SK-N-SH treated with all-trans-retinoic acid at 6 μM for 48 hours (cell line): Measurements from ENCODE around the gene ILKAP.

Experiments used
- CSDC2 ChIP-seq: fragments of 250-450 bp; sonication (Bioruptor Pico); IDR thresholded peaks from 2 replicates; pipeline ENCODE4 v1.5.0; 2020; ENCODE audit warnings: mild to moderate bottlenecking, moderate library complexity
- PPARA ChIP-seq: fragments of 250-450 bp; sonication (Bioruptor Pico); IDR thresholded peaks from 2 replicates; pipeline ENCODE4 v1.5.0; 2020; ENCODE audit warnings: mild to moderate bottlenecking, borderline replicate concordance
- TCF4 ChIP-seq: fragments of 250-450 bp; sonication (Bioruptor Pico); IDR thresholded peaks from 2 replicates; pipeline ENCODE4 v1.8.0; 2021; ENCODE audit warnings: mild to moderate bottlenecking, moderate library complexity, borderline replicate concordance
- ZFP3 ChIP-seq: fragments of 250-450 bp; sonication (Bioruptor Pico); IDR thresholded peaks from 2 replicates; pipeline ENCODE4 v1.5.0; 2020; ENCODE audit warnings: mild to moderate bottlenecking, moderate library complexity
- ZFP30 ChIP-seq: fragments of 450-650 bp; formaldehyde crosslinking; IDR thresholded peaks from 2 replicates; pipeline ENCODE4 v1.5.0; 2022; ENCODE audit warnings: mild to moderate bottlenecking, moderate library complexity
- ZNF565 ChIP-seq: fragments of 450-650 bp; formaldehyde crosslinking; conservative IDR thresholded peaks from 2 replicates; pipeline ENCODE4 v1.5.0; 2020; ENCODE audit warnings: low read depth, mild to moderate bottlenecking, moderate library complexity
- ZNF70 ChIP-seq: fragments of 450-650 bp; formaldehyde crosslinking; IDR thresholded peaks from 2 replicates; pipeline ENCODE4 v1.5.0; 2020; ENCODE audit warnings: mild to moderate bottlenecking, moderate library complexity
- ZNF8 ChIP-seq: fragments of 450-650 bp; formaldehyde crosslinking; IDR thresholded peaks from 2 replicates; pipeline ENCODE4 v1.5.0; 2020; ENCODE audit warnings: mild to moderate bottlenecking, moderate library complexity
- TF ChIP-seq, protein P1 (sequence below): fragments of 250-450 bp; sonication (Bioruptor Pico); IDR thresholded peaks from 2 replicates; pipeline ENCODE4 v1.5.1; 2020; ENCODE audit warnings: low read depth, mild to moderate bottlenecking, moderate library complexity
- TF ChIP-seq, protein P2 (sequence below): fragments of 250-450 bp; sonication (Bioruptor Pico); IDR thresholded peaks from 2 replicates; pipeline ENCODE4 v1.5.0; 2020; ENCODE audit warnings: mild to moderate bottlenecking, moderate library complexity

DNA sequence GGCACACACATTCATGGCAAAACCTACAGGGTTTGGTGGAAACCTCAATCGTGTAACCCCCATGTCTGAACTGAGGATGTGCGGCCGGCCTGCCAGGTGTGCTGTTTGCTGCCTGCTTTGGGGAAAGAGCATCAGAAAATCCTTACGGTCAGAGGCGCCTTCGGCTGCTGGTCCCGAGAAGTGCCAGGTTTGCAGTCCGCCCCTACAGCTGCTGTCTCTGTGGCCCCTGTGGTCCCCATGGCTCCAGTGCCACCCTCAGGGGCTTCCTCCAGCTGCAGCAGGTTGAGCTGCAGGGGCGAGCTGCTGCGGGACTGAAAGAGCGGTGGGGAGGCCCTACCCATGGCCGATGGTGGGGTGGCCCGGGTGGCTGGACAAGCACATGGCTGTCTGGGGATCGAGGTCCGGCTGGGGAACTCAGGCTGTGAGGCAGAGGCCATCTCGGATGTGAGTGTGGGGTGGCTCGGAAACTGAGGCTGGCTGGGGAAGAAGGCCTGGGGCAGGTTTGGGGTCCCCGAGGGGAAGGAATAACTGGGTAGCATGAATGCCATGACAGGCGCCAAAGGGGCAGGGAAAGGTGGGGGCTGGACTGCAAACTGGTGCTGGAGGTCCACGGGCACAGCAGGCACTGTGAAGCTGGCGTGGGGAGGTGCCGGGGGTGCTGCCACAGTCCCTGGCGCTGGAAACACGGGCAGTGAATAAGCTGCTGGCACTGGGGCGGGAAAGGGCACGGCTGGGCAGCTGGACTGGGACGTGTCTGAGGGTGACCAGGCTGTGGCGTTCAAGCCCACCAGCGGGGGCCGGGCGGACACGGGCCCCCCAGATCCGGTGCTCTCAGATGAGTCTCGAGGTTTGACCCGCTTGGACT, 49.5 kb upstream of the ILKAP start:
- no peak for TF ChIP-seq ZFP3
- TF ChIP-seq PPARA, result no peak
- TF ChIP-seq, protein P1, sequence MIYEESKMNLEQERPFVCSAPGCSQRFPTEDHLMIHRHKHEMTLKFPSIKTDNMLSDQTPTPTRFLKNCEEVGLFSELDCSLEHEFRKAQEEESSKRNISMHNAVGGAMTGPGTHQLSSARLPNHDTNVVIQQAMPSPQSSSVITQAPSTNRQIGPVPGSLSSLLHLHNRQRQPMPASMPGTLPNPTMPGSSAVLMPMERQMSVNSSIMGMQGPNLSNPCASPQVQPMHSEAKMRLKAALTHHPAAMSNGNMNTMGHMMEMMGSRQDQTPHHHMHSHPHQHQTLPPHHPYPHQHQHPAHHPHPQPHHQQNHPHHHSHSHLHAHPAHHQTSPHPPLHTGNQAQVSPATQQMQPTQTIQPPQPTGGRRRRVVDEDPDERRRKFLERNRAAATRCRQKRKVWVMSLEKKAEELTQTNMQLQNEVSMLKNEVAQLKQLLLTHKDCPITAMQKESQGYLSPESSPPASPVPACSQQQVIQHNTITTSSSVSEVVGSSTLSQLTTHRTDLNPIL, result no peak
- TF ChIP-seq, protein P2, sequence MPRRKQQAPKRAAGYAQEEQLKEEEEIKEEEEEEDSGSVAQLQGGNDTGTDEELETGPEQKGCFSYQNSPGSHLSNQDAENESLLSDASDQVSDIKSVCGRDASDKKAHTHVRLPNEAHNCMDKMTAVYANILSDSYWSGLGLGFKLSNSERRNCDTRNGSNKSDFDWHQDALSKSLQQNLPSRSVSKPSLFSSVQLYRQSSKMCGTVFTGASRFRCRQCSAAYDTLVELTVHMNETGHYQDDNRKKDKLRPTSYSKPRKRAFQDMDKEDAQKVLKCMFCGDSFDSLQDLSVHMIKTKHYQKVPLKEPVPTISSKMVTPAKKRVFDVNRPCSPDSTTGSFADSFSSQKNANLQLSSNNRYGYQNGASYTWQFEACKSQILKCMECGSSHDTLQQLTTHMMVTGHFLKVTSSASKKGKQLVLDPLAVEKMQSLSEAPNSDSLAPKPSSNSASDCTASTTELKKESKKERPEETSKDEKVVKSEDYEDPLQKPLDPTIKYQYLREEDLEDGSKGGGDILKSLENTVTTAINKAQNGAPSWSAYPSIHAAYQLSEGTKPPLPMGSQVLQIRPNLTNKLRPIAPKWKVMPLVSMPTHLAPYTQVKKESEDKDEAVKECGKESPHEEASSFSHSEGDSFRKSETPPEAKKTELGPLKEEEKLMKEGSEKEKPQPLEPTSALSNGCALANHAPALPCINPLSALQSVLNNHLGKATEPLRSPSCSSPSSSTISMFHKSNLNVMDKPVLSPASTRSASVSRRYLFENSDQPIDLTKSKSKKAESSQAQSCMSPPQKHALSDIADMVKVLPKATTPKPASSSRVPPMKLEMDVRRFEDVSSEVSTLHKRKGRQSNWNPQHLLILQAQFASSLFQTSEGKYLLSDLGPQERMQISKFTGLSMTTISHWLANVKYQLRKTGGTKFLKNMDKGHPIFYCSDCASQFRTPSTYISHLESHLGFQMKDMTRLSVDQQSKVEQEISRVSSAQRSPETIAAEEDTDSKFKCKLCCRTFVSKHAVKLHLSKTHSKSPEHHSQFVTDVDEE, result no peak
- TF ChIP-seq ZNF8 (CRISPR knock-in tag), result no peak
- no peak for TF ChIP-seq ZFP30
- TF ChIP-seq CSDC2, result no peak
- TF ChIP-seq ZNF70 (CRISPR knock-in tag), result no peak
- TF ChIP-seq ZNF565 (CRISPR knock-in tag), result no peak
- TF ChIP-seq TCF4 (CRISPR knock-in tag), result no peak
